Natural killer cell treated with Interleukin-12 subunit alpha and Interleukin-12 subunit beta and Interleukin-15 and Interleukin-18, amount 100 ng/mL, for 72 hours (primary cell): Measurements from ENCODE around the gene TOPBP1. TPM values are rescaled to one million over a fixed set of nuclear protein-coding genes. Genes with fewer than 3 reads are reported as not detected.
"Not testable (repeated sequence)": the region's sequence is repeated elsewhere in the genome, so short reads cannot be mapped to it uniquely, and the experiment has no call there.

ENCODE experiments used
- ATAC-seq, 2 donors: fragments of 150-1000 bp; cut with Tn5 transposase in 1 of 2; sonication (Bioruptor Pico), chemical (Tn5 transposase) in 1 of 2; 2 replicates each; pipeline ENCODE4 v1.10.0; 2021
- DNase-seq: peaks from one replicate; pipeline ENCODE4 v3.0.0; 2022; ENCODE audit warnings: low spot score
- H3K27ac Mint-ChIP-seq, 2 donors: 1 replicate in 1 of 2; 2 replicates in 1 of 2; pipeline ENCODE4 v1.8.0; 2022; ENCODE audit warnings: mixed read lengths in 2 of 2, mild to moderate bottlenecking in 1 of 2, moderate library complexity in 1 of 2
- H3K27me3 Mint-ChIP-seq, 2 donors: 1 replicate in 1 of 2; 2 replicates in 1 of 2; pipeline ENCODE4 v1.8.0; 2022; ENCODE audit warnings: mixed read lengths in 2 of 2
- H3K36me3 Mint-ChIP-seq: one replicate; pipeline ENCODE4 v1.8.0; 2022; ENCODE audit warnings: mixed read lengths
- H3K4me1 Mint-ChIP-seq, 2 donors: 1 replicate in 1 of 2; 2 replicates in 1 of 2; pipeline ENCODE4 v1.8.0; 2022; ENCODE audit warnings: low read depth in 2 of 2, mixed read lengths in 2 of 2, mild to moderate bottlenecking in 1 of 2
- H3K4me3 Mint-ChIP-seq: one replicate; pipeline ENCODE4 v1.8.0; 2022; ENCODE audit warnings: mixed read lengths
- H3K9me3 Mint-ChIP-seq: 2 replicates; pipeline ENCODE4 v1.8.0; 2022; ENCODE audit warnings: mixed read lengths
- total RNA-seq, 2 donors: library from RNA; stranded (reverse); gene quantifications; one replicate each; pipeline ENCODE4 v1.2.3, GENCODE V29; 2022

The TOPBP1 gene
- total RNA-seq, 2 donors from 2014 or later: 69.3 to 106 TPM

DNA sequence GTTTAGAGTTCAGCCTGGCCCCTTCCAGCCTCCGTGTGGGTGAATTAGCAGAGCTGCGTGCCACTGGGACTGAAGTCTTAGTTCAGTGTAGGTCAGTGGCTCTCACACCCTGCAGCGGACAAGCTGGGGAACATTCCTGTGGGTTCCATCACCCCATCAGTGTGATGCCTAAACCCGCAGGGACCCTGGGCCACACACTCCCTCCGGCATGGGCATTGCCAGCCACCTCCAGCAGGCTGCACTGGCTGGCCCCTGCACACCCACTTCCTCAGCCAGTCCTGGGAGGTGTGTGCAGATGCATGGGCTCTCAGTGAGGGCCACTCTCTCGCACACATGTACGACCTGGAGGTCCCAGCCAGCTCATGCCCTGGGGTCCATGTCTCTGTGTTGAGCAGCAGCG, 32.1 kb upstream of the TOPBP1 start:
- ATAC-seq (peak in 1 of 2 donors; percentile 29), DNase-seq (no peak)
- Mint-ChIP-seq H3K9me3 (no peaks in the 10 kb centered on the region), H3K36me3 (no peaks in the 10 kb centered on the region), H3K4me1 (peaks cover 0 to 4% of the 10 kb centered on the region in 2 donors), H3K27ac (no peak overlapping the region), H3K27me3 (peaks cover 0 to 3% of the 10 kb centered on the region in 2 donors), H3K4me3 (no peak overlapping the region)

DNA sequence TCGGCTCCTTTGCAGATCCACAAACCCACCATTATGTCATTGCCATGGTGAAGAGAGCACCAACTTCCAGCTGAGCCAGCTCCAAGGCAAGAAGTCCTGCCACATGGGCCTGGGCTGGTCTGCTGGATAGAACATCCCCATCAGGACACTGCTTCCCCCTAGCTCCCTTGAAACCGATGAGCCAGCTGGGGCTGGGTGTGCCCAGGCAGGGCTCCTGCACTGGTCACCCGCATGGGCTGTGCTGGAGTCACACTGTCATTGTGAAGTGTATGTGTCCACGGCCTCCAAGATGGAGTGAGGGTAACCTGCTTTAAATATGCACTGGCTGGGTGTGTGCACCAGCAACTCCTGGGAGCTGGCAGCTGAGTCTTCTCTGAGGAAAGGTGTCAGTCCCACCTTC, 31.0 kb upstream of the TOPBP1 start:
- H3K9me3 Mint-ChIP-seq: no peaks in the 10 kb centered on the region
- peaks cover 0 to 2% of the 10 kb centered on the region in 2 donors for H3K27me3 Mint-ChIP-seq
- no peak overlapping the region for H3K27ac Mint-ChIP-seq
- no peak overlapping the region for H3K4me3 Mint-ChIP-seq
- no peak for DNase-seq
- H3K36me3 Mint-ChIP-seq: no peaks in the 10 kb centered on the region
- peaks cover 4 to 5% of the 10 kb centered on the region in 2 donors for H3K4me1 Mint-ChIP-seq
- peak in 1 of 2 donors; percentile 34 for ATAC-seq

DNA sequence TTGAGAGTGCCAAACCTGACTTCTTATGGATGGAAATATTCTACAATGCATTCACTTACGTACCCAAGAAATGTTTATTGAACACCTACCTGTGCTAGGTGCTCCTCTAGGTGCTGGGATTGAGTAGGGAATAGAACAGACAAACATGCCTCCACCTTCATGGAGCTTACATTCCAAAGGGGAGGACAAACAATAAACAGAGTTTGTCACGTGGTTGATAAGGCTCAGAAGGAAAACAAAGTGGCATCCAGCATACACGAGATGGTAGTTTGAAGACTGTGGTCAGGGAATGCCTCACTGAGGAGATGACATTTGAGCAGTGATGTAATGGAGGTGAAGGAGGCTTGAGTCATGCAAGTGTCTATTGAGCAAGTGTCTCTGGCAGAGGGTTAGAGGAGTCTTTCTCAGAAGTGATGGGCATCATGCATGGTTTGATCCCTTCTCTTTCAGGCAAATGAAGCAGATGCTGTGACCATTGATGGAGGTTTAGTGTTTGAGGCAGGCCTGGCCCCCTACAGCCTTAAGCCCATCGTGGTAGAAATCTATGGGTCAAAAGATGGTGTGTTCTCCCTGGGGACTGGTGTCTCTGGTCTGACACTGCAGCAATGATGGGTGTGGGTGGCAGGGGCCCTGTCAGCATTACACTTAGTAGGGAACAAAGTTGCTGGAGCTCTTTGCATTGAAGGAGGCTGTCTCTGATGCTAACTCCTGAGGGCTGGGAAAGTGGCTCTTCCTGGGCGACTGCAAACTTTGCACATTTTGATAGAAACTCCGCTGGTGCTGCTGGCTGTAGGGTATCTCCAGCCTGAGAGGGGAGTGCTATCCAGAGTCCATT, 29.7 kb upstream of the TOPBP1 start:
- no peak overlapping the region for H3K27ac Mint-ChIP-seq
- ATAC-seq (peak; percentile 48 to 59), DNase-seq (no peak)
- no peaks in the 10 kb centered on the region for H3K9me3 Mint-ChIP-seq
- peaks cover 8 to 18% of the 10 kb centered on the region in 2 donors for H3K4me1 Mint-ChIP-seq
- peak overlapping the region; percentile 11 for H3K4me3 Mint-ChIP-seq
- H3K27me3 Mint-ChIP-seq: peaks cover 0 to 2% of the 10 kb centered on the region in 2 donors
- no peaks in the 10 kb centered on the region for H3K36me3 Mint-ChIP-seq

DNA sequence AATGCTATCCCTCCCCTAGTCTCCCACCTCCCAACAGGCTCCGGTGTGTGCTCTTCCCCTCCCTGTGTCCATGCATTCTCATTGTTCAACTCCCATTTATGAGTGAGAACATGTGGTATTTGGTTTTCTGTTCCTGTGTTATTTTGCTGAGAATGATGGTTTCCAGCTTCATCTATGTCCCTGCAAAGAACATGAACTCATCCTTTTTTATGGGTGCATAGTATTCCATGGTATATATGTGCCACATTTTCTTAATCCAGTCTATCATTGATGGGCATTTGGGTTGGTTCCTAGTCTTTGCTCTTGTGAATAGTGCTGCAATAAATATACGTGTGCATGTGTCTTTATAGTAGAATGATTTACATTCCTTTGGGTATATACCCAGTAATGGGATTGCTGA, 16.3 kb upstream of the TOPBP1 start:
- not testable (repeated sequence) for H3K9me3 Mint-ChIP-seq, H3K4me3 Mint-ChIP-seq, H3K4me1 Mint-ChIP-seq, DNase-seq, ATAC-seq, H3K27ac Mint-ChIP-seq
- Mint-ChIP-seq H3K36me3 (peaks cover 14% of the 10 kb centered on the region), H3K27me3 (peaks cover 44 to 49% of the 10 kb centered on the region in 2 donors)

DNA sequence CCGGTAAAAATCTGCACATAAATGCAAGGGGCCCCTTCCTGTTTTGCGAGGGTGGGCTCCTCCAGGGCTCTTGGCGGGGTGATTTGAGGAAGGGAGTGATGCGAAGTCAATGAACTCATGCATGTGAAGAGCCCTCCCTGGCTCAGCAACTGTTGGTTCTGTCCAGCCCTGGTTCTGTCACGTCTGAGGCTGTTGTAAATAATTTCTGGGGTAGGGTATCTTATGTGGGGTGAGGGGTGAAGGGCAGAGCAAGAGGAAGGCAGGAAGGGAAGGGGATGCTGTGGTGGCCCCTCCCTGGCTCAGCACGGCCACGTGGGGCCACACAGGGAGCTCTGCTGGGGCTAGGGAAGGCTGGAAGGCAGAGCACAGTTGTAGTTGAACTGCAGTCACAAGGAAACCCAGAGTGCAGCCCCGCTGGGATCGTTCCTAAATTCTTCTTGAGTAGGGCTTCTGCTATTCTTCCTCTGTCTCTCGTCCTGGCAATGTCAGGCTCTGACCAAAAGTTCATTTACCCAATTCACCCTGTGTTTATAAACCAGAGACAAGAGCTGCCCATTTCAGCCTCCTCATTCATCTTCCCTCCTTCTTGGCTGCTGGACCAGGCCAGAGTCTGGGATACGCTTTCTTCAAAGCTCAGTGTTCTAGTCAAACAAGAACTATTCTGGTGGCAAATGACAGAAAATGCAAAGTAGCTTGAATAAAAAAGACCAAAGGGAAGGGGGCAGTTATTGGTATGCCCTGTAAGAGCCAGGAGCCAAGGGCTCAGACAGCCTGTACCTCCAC, 14.8 kb upstream of the TOPBP1 start:
- H3K36me3 Mint-ChIP-seq: peaks cover 6% of the 10 kb centered on the region
- no peaks in the 10 kb centered on the region for H3K9me3 Mint-ChIP-seq
- H3K4me1 Mint-ChIP-seq: no peaks in the 10 kb centered on the region
- DNase-seq (no peak), ATAC-seq (no peak)
- H3K4me3 Mint-ChIP-seq: no peak overlapping the region
- no peak overlapping the region for H3K27ac Mint-ChIP-seq
- H3K27me3 Mint-ChIP-seq: peaks cover 41 to 50% of the 10 kb centered on the region in 2 donors

DNA sequence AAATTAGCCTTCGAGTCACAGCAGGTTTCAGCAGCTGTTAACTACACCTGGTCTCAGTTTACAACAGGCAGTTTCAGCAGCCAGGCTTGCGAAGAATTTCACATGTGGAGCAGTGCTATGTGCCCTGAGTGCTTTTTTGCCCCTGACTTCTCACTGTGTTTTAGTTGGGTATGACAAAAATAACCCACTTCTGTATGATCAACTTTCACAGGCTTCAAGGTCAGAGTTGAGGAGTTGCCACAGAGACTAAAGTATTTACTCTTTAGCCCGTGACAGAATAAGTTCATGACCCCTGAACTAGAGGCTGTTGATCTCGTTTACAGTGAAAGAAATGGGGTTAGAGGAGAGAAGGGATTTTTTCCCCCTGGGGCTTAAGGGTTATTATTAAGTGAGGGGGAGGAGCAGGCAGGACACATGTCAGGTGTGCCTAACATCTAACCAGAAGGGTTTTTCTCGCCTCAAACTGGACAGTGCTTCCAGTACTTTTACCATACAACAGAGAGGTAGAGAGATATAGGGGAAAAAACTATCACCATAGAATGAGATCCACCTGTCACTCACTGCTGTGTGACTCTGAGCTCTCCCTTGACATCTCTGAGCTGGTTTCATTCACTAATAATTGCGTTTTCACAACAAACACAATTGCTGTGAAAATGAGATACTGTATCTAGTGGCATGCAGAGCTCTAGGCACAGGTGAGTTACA, 14.0 kb upstream of the TOPBP1 start:
- Mint-ChIP-seq H3K9me3 (no peaks in the 10 kb centered on the region), H3K36me3 (peaks cover 6% of the 10 kb centered on the region), H3K4me1 (no peaks in the 10 kb centered on the region), H3K4me3 (no peak overlapping the region), H3K27me3 (peaks cover 41 to 51% of the 10 kb centered on the region in 2 donors), H3K27ac (no peak overlapping the region)
- ATAC-seq: no peak
- DNase-seq: no peak

DNA sequence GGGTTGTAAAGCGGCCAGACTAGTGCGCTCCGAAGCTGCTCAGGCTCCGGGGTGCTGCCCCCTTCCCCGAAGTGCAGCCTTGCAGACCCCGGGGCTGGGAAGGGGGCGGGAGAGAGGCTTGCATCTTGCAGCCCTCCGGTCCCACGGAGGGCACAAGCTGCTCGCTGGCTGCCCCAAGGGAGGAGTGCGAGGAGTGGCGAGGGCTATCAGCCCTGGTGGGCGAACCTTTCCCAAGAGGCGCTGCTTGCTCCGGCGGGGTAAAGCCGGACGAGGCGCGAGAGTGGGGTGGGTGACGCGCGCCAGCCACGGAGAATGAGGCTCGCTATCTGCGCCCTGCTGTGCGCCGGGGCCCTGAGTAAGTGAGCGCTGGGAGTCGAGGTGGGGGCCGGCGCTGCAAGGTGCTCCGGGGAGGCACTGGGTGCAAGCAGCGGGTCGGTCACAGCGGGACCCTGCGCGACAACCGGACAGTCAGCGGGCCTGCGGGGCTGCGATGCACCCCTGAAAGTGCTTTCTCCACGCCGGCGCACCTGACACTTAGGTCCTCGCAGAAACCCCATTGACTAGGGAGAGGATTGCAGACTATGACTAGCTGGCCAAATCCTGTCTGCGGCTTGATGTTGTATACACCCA, 12.7 kb upstream of the TOPBP1 start:
- no peak overlapping the region for H3K27ac Mint-ChIP-seq
- H3K4me1 Mint-ChIP-seq: no peaks in the 10 kb centered on the region
- peaks cover 6% of the 10 kb centered on the region for H3K36me3 Mint-ChIP-seq
- no peak overlapping the region for H3K4me3 Mint-ChIP-seq
- no peak for ATAC-seq
- peaks cover 42% of the 10 kb centered on the region in 2 donors for H3K27me3 Mint-ChIP-seq
- no peak for DNase-seq
- no peaks in the 10 kb centered on the region for H3K9me3 Mint-ChIP-seq

DNA sequence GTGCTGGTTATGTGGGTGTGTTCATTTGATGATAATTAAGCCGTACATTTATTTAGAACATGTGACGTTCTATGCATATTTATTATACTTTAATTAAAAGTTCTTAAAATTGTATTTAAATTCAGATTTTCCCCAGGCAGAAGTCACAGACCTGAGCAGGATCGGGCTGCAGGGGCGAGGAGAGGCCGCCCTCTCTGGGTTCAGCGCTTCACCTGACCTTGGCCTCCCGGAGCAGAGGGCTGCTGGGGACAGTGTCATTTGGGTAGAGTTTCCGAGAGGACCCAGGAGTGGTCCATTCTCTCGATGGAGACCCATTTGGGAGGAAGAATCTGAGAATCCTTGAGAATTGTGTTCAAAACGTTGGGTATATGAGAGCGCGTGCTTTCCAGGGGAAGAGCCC, 12.0 kb upstream of the TOPBP1 start:
- peaks cover 6% of the 10 kb centered on the region for H3K36me3 Mint-ChIP-seq
- ATAC-seq: no peak

DNA sequence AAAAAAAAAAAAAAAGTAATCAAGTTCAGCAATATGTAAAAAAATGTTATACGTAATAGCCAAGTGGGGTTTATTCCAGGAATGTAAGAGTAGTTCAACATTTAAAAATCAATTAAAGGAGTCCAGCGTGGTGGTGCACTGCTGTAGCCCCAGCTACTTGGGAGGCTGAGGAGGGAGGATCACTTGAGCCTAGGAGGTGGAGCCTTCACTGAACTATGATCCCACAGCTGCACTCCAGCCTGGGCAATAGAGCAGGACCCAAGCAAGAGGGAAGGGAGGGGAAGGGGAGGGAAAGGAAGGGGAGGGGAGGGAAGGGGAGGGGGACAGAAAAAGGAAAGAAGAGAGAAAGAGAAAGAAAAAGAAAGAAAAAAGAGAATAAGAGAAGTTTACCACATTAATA, 10.7 kb upstream of the TOPBP1 start:
- no peaks in the 10 kb centered on the region for H3K4me1 Mint-ChIP-seq
- H3K36me3 Mint-ChIP-seq: no peaks in the 10 kb centered on the region
- H3K4me3 Mint-ChIP-seq: no peak overlapping the region
- no peaks in the 10 kb centered on the region for H3K9me3 Mint-ChIP-seq
- H3K27ac Mint-ChIP-seq: no peak overlapping the region
- ATAC-seq (no peak), DNase-seq (no peak)
- peaks cover 34% of the 10 kb centered on the region in 2 donors for H3K27me3 Mint-ChIP-seq

More for the DNA sequence above, 12.0 kb upstream of the TOPBP1 start:
- Mint-ChIP-seq H3K9me3 (no peaks in the 10 kb centered on the region), H3K27ac (no peak overlapping the region), H3K4me3 (no peak overlapping the region), H3K27me3 (peaks cover 41 to 42% of the 10 kb centered on the region in 2 donors), H3K4me1 (no peaks in the 10 kb centered on the region)
- no peak for DNase-seq

DNA sequence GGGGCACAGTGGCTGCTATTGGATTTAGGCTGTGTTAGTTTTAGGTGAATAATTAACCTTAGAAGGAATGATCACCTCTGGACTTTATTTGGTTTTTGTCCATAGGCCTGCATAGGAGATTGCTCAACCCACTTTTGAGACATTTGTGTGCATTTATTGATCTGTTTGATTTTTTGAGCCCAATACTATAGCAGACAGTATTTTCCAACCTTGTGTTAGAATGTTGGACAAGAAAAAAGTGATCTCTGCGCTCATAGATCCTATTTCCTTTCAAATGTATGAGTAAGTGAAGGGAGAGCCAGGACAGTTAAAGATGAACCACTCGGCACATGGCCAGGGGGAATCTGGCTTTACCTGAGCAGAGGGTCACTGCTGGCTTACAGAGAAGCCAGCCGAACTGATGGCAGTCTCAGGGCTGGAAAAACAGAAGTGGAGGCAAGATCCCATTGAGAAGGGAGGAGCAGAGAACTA, 8.8 kb upstream of the TOPBP1 start:
- DNase-seq (no peak), ATAC-seq (no peak)
- H3K4me3 Mint-ChIP-seq: no peak overlapping the region
- no peak overlapping the region for H3K27ac Mint-ChIP-seq
- no peaks in the 10 kb centered on the region for H3K4me1 Mint-ChIP-seq
- H3K36me3 Mint-ChIP-seq: no peaks in the 10 kb centered on the region
- peaks cover 22 to 25% of the 10 kb centered on the region in 2 donors for H3K27me3 Mint-ChIP-seq
- no peaks in the 10 kb centered on the region for H3K9me3 Mint-ChIP-seq

DNA sequence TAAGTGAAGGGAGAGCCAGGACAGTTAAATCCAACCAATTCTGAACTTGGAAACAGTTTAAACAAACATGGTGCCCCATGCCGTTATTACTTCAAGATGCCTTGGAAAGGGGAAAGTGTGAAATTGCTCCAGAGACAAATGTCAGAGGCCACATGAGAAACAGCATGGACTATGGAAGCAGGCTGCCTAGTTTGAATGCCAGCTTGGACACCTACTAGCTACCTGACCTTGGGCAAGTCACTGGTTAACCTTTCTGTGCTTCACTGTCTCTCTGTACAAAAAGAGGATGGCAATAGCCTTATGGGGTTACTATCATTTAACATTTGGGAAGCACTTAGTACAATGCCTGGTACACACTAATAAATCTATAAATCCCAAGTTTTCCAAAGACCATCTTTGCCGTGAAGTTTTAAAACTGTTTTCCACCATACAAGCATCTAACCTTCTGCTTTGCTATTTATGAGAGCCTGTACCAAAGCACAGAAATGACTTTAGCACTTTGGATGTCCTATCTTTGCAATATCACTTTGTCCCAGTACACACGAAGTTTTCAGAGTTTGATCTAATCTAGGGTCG, 8.3 kb upstream of the TOPBP1 start:
- DNase-seq (no peak), ATAC-seq (no peak)
- H3K4me3 Mint-ChIP-seq: no peak overlapping the region
- H3K36me3 Mint-ChIP-seq: no peaks in the 10 kb centered on the region
- no peaks in the 10 kb centered on the region for H3K9me3 Mint-ChIP-seq
- no peak overlapping the region for H3K27ac Mint-ChIP-seq
- H3K27me3 Mint-ChIP-seq: peaks cover 20 to 25% of the 10 kb centered on the region in 2 donors
- H3K4me1 Mint-ChIP-seq: no peaks in the 10 kb centered on the region

DNA sequence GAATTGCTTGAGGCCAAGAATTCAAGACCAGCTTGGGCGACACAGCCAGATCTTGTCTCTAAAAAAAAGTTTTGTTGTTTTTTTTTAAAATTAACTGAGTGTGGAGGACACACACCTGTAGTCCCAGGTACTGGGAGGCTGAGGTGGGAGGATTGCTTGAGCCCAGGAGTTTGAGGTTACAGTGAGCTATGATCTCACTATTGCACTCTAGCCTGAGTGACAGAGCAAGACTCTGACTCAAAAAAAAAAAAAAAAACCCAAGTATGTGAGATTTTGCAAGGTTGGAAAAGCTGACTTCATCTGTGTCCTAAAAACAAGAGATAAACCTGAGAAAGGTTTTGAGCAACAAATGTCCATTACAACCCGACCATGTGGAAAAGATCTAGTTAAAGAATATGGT, 5.4 kb upstream of the TOPBP1 start:
- H3K27ac Mint-ChIP-seq: no peak overlapping the region
- peaks cover 4 to 8% of the 10 kb centered on the region in 2 donors for H3K27me3 Mint-ChIP-seq
- DNase-seq (no peak), ATAC-seq (no peak)
- H3K9me3 Mint-ChIP-seq: no peaks in the 10 kb centered on the region
- no peaks in the 10 kb centered on the region for H3K36me3 Mint-ChIP-seq
- H3K4me1 Mint-ChIP-seq: peaks cover 13 to 18% of the 10 kb centered on the region in 2 donors
- H3K4me3 Mint-ChIP-seq: no peak overlapping the region

DNA sequence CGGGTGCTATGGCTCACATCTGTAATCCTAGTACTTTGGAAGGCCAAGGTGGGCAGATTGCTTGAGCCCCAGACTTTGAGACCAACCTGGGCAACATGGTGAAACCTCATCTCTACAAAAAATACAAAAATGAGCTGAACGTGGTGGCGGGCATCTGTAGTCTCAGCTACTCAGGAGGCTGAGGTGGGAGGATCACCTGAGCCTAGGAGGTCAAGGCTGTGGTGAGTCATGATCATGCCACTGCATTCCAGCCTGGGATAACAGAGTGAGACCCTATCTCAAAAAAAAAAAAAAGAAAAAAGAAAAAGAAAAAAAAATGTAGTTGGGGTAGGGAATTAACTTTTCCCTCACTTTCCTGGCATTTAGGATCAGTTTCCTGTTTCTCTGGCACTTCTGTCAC, 3.4 kb upstream of the TOPBP1 start:
- not testable (repeated sequence) for DNase-seq, H3K27me3 Mint-ChIP-seq, H3K27ac Mint-ChIP-seq, ATAC-seq, H3K36me3 Mint-ChIP-seq, H3K9me3 Mint-ChIP-seq, H3K4me3 Mint-ChIP-seq
- H3K4me1 Mint-ChIP-seq: peaks cover 22 to 32% of the 10 kb centered on the region in 2 donors
